ENCODE measurements around the gene ZDHHC5.

- no peak for TF ChIP-seq CTCF (IDR thresholded peaks at IDR 0.05)
- no peak for TF ChIP-seq ZFX (IDR thresholded peaks at IDR 0.05; ENCODE audit: borderline replicate concordance)
These were observed 22.2 kb upstream of the ZDHHC5 start for GRCh38 chr11:57645689-57646085.
